Prostate gland (tissue), 2 donors: Measurements from ENCODE around the gene DDX52.

Source experiments
- POLR2A ChIP-seq: fragments of 450-650 bp; IDR thresholded peaks from one replicate; pipeline ENCODE4 v1.6.1; 2016; ENCODE audit warnings: antibody characterized with exemption, mild to moderate bottlenecking
- POLR2AphosphoS5 ChIP-seq: sonication (generic); formaldehyde crosslinking; IDR thresholded peaks from one replicate; pipeline ENCODE4 v1.6.1; 2017; ENCODE audit warnings: antibody characterized with exemption
- TF ChIP-seq, protein P1 (sequence below), 4 experiments: fragments of 200-600 bp in 2 of 4; fragments of 450-650 bp in 2 of 4; sonication (generic) in 2 of 4; IDR thresholded peaks; 1 replicate in 3 of 4; 2 replicates in 1 of 4; pipeline ENCODE4 v1.5.1; 2016 to 2019; ENCODE audit warnings: antibody characterized with exemption in 4 of 4, mild to moderate bottlenecking in 2 of 4, moderate library complexity in 2 of 4

DNA sequence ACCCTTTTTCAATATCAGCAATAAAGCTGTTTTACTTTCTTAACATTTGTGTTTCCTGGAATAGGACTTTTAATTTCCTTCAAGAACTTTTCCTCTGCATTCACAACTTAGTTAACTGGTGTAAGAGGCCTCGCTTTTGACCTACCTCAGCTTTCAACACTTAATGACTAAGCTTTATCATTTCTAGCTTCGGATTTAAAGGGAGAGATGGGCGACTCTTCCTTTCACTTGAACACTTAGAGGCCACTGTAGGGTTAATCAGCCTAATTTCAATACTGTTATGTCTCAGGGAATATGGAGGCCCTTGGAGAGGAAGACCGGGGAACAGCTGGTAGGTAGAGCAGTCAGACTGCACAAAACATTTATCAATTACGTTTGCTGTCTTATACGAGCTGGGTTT lies 38.7 kb downstream of the DDX52 start:
- TF ChIP-seq, protein P1, sequence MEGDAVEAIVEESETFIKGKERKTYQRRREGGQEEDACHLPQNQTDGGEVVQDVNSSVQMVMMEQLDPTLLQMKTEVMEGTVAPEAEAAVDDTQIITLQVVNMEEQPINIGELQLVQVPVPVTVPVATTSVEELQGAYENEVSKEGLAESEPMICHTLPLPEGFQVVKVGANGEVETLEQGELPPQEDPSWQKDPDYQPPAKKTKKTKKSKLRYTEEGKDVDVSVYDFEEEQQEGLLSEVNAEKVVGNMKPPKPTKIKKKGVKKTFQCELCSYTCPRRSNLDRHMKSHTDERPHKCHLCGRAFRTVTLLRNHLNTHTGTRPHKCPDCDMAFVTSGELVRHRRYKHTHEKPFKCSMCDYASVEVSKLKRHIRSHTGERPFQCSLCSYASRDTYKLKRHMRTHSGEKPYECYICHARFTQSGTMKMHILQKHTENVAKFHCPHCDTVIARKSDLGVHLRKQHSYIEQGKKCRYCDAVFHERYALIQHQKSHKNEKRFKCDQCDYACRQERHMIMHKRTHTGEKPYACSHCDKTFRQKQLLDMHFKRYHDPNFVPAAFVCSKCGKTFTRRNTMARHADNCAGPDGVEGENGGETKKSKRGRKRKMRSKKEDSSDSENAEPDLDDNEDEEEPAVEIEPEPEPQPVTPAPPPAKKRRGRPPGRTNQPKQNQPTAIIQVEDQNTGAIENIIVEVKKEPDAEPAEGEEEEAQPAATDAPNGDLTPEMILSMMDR (IDR thresholded peaks at IDR 0.05) = no peak
- TF ChIP-seq POLR2A (no peak), POLR2AphosphoS5 (no peak)
